Coronary artery (tissue), 2 donors: ENCODE measurements around the gene C17orf75.

Experiments
- DNase-seq: peaks from one replicate; pipeline ENCODE4 v3.0.0-alpha.2; 2017; ENCODE audit warnings: low spot score
- H3K27ac ChIP-seq, 2 donors: fragments of 200-600 bp; sonication (generic); one replicate each; pipeline ENCODE4 v1.5.1; 2016 to 2019
- H3K4me3 ChIP-seq: fragments of 200-600 bp; sonication (generic); 2 replicates; pipeline ENCODE4 v1.5.1; 2016; ENCODE audit warnings: mild to moderate bottlenecking, moderate library complexity
- CTCF ChIP-seq: fragments of 200-600 bp; sonication (generic); IDR thresholded peaks from one replicate; pipeline ENCODE4 v1.5.1; 2019; ENCODE audit warnings: antibody characterized with exemption

Gene C17orf75

GRCh38 chr17:32297424-32297823, 44.5 kb downstream of the C17orf75 start:
- TF ChIP-seq CTCF = no peak
- no peak overlapping the region for H3K27ac ChIP-seq

GRCh38 chr17:32292094-32292493, 49.9 kb downstream of the C17orf75 start:
- no peak for DNase-seq
- no peak overlapping the region for H3K4me3 ChIP-seq
- H3K27ac ChIP-seq = no peak overlapping the region
- no peak for TF ChIP-seq CTCF

More at GRCh38 chr17:32297424-32297823, 44.5 kb downstream of the C17orf75 start:
- H3K4me3 ChIP-seq = no peak overlapping the region
- DNase-seq = no peak

GRCh38 chr17:32289471-32290070, 52.4 kb downstream of the C17orf75 start:
- TF ChIP-seq CTCF = no peak
- no peak for DNase-seq
- Histone ChIP-seq H3K4me3 (no peak overlapping the region), H3K27ac (no peak overlapping the region)

- DNase-seq = no peak
- Histone ChIP-seq H3K27ac (no peak overlapping the region), H3K4me3 (no peak overlapping the region)
- no peak for TF ChIP-seq CTCF
These were observed 53.4 kb downstream of the C17orf75 start for GRCh38 chr17:32288615-32289014.

- DNase-seq = no peak
- Histone ChIP-seq H3K4me3 (no peak overlapping the region), H3K27ac (no peak overlapping the region)
- no peak for TF ChIP-seq CTCF
These were observed 54.0 kb downstream of the C17orf75 start for GRCh38 chr17:32287804-32288511.

GRCh38 chr17:32286518-32286900, 55.5 kb downstream of the C17orf75 start:
- DNase-seq = no peak
- no peak overlapping the region for H3K27ac ChIP-seq
- H3K4me3 ChIP-seq = no peak overlapping the region
- TF ChIP-seq CTCF = no peak
